HPDE6-E6E7 (cell line): Measurements from ENCODE around the gene MT1G.
A peak's percentile ranks its signal among the peaks of the same experiment; 100 is the strongest.
"Not testable (repeated sequence)": the region's sequence is repeated elsewhere in the genome, so short reads cannot be mapped to it uniquely, and the experiment has no call there.

Experiments
- DNase-seq: peaks from one replicate; pipeline ENCODE4 v3.0.0; 2011; ENCODE audit warnings: missing footprints; ENCODE audit errors: extremely low spot score

Gene MT1G

DNA sequence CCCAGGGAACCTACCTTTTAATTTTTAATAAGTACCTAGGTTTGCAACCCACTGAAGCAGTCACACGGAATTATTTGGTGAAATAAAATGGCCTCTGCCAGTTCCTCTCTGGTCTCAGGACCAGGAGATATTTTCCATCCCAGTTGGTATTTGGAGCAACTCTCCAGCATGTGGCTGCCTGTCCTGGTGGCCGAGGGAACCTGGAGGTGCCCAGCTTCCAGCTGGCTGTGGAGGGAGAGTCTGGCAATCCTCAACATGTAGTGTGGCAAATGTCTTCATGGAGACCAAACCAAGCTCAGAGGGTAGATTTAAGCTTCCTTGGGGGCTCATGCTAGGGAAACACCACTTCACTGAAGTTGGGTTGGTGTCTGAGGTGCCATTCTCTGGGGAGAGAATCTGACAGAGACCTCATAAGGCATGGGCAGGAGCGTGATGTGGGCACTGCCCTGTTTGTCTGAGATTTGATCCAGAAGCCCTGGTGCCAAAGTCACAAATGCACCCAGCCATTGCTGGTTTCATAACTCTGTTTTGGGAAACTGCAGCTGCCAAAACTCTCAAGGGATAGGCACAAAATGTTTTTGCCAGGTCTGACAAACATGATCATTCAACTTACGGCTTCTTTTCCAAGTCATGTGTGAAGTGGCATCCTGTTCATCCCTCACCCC is 17.2 kb upstream of the MT1G start:
- no peak for DNase-seq

GRCh38 chr16:56684256-56684925 is 16.5 kb upstream of the MT1G start:
- DNase-seq: no peak

- no peak for DNase-seq
These were observed 15.7 kb upstream of the MT1G start for GRCh38 chr16:56683424-56684172.

- no peak for DNase-seq
These were observed 15.0 kb upstream of the MT1G start for GRCh38 chr16:56682703-56683397.

DNA sequence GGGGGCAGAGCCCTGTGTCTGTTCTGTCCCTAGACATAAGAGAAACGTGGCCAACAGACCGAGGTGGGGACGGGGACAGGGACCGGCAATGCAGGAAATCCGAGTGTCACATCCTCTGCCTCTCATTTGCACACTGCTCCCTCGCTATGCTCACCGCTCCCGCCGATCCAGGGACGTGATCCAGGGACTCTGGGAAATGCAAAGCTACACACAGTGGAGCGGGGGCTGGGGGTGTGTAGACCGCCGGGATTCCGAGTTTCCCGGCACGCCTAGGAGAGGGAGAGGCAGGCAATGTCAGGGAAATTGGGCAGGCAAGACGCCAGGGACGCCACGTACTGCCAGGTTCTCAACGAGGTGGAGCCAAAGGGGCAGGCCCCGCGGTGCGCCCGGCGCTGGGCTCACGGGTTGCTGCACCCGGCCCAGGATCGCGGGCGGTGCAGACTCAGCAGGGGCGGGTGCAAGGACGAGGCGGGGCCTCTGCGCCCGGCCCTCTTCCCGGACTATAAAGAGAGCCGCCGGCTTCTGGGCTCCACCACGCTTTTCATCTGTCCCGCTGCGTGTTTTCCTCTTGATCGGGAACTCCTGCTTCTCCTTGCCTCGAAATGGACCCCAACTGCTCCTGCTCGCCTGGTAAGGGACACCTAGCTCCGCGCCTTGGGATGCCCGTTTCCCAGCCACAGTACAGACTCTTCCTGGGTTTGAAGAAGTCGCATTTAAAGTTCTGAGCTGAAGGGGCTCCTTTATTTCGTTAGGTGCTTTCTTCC is 14.3 kb upstream of the MT1G start, which contains the start of gene MT1X:
Gene MT1X (plus strand): TSS at position 532 of the 764 bp plus-strand sequence. CDS start 71 bp downstream, at position 603.
- DNase-seq: peak; percentile 93

DNA sequence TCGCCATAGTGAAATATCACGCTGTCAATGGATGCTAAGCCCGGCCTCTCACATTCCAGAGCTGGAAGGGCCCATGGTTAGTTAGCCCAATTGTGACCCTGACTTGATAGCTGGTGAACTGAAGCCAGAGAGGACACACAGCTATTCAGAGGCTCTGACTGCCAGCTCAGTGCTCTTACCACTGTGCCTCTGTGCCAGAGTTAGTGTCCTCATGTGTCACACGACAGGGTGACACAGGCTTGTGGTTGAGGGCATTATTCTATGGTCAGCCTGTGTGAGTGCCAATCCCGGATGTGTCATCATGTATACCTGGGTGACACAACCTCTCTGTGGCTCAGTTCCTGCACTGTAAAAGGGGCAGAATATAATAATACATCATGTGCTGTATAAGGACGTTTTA is 12.0 kb upstream of the MT1G start:
- no peak for DNase-seq

DNA sequence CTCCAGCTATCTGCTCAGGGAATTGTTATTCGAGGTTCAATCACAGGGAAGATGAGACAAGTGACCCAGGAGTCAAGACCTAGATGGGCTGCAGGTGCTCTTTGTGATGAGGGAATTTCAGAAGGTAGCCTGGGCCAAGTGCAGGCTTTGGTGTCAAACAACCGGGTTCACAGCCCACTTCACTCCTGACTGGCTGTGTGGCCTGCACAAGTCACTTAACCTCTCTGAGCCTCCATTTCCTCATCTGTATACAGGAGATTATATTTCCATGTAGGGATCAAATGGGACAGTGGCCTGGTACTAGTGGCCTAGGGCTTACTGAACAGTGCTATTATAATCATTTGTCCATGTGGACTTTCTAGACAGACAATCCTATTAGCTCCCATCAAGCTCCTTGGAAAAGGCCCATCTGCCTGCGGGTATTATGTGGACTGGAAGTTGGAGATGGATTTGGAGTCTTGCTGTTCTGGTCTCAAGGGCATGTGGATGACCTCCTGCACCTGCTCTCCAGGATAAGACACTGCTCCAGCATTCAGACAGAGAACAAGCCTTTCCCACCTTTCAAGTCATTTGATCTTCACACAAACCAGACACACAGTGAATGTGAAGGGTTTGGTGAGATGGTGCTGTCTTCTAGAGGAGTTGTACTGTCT is 11.3 kb upstream of the MT1G start:
- no peak for DNase-seq

DNA sequence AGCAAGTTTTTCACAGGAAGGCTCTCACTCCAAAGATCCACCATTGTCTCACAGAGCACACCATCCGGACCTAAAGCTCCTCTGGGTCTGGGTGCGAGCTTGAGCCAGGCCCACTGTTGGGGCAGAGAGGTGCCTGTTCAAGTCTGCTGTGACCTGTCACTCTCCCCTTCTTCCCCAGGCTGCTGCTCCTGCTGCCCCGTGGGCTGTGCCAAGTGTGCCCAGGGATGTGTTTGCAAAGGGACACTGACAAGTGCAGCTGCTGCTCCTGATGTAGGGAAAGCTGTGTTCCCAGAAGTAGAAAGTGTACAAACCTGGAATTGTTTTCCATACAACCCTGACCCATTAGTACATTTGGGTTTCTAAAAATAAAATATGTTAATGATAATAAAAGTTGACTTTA is 9.6 kb upstream of the MT1G start:
- DNase-seq: no peak

DNA sequence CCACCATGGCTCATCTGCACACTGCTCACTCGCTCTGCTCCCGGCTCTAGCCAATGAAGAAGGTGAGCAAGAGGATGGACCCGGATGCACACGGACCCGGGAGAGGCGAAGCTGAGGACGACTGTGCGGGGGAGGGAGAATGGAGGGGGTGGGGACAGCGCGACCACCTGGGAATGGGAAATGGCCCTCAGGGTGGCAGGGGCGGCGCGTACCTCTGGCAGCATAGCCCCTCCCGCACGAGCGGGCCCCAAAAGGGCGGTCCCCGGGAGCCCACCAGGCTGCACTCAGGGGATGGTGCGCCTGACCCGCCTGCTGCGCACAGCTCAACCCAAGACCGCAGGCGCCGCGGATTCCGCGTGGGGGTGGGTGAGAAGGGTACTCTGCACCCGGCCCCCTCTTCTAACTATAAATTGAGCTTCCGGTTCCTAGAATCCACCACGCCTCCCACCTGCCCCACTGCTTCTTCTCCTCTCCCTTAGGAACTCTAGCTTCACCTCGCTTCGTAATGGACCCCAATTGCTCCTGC is 7.9 kb upstream of the MT1G start:
- DNase-seq: no peak

- not testable (repeated sequence) for DNase-seq
These were observed 6.7 kb upstream of the MT1G start for GRCh38 chr16:56674570-56674969.

DNA sequence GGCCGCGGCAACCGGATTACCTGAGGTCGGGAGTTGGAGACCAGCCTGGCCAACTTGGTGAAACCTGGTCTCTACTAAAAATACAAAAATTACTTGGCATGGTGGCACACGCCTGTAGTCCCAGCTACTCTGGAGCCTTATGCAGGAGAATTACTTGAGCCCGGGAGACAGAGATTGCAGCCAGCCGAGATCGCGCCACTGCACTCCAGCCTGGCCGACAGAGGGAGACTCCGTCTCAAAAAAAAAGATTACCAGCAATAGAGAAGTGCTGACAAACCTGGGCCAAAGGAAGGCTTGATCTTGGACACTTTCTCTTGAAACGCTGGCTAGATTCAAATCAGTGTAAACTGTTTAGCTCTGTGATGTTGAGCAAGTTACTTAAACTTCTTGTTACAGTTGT is 6.1 kb upstream of the MT1G start:
- DNase-seq: no peak

- no peak for DNase-seq
These were observed 5.1 kb upstream of the MT1G start for GRCh38 chr16:56672761-56673536.

- DNase-seq: not testable (repeated sequence)
These were observed 4.3 kb upstream of the MT1G start for GRCh38 chr16:56672171-56672570.

GRCh38 chr16:56671691-56672090 is 3.8 kb upstream of the MT1G start:
- not testable (repeated sequence) for DNase-seq

- no peak for DNase-seq
These were observed 2.7 kb upstream of the MT1G start for GRCh38 chr16:56670620-56670934.

DNA sequence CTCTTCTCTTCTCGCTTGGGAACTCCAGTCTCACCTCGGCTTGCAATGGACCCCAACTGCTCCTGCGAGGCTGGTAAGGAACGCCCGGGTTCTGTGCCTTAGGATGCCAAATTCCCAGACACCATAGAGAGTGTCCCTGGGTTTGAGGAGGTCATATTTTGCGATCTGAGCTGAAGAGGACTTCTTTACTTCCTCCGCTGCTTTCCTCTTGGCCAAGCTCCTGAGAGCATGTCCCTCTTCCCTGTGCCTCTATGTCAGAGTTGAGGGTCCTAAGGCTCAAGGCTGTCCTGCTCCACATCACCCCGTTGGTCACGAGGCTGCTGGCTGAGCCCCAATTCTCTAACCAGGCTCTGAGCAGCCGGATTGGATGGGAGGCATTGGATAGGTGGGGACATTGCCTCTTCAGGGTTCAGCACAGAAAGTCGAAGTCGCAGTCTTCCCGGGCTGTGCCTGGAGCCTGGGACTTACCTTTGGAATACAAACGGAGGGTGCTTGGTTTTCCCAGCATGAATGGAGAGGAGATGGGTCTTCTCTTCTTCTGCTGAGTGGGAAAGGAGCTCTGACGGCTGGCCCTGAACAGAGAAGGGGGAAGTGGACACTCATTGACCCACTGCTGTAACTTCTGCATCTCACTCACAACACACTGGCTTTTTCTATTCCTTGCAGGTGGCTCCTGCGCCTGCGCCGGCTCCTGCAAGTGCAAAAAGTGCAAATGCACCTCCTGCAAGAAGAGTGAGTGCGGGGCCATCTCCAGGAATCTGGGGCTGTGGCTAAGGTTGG is 2.2 kb upstream of the MT1G start:
- no peak for DNase-seq

GRCh38 chr16:56669005-56669839 is 1.4 kb upstream of the MT1G start, which contains the start of gene MT1H:
Gene MT1H, plus strand, starts transcription at chr16:56669814. Its CDS starts 71 bp downstream, at chr16:56669885.
- DNase-seq: no peak
